HG02759 (cell line): ENCODE results near the gene TMEM181.
"Not testable (repeated sequence)": the region's sequence is repeated elsewhere in the genome, so short reads cannot be mapped to it uniquely, and the experiment has no call there.

Experiments used
- ATAC-seq: cut with Tn5 transposase; IDR thresholded peaks from one replicate; pipeline ENCODE4 v1.9.1; 2021; ENCODE audit warnings: mild to moderate bottlenecking, moderate library complexity; ENCODE audit not compliant: unreplicated experiment

TMEM181 gene

GRCh38 chr6:158593670-158594069, 33.8 kb downstream of the TMEM181 start:
- ATAC-seq: no peak

GRCh38 chr6:158595223-158595622, 35.3 kb downstream of the TMEM181 start:
- no peak for ATAC-seq

- no peak for ATAC-seq
Observed at GRCh38 chr6:158596861-158597260, 37.0 kb downstream of the TMEM181 start.

GRCh38 chr6:158597565-158597964, 37.7 kb downstream of the TMEM181 start:
- ATAC-seq: no peak

GRCh38 chr6:158599635-158600034, 39.7 kb downstream of the TMEM181 start:
- no peak for ATAC-seq

GRCh38 chr6:158603261-158604047, 43.6 kb downstream of the TMEM181 start:
- ATAC-seq: no peak

GRCh38 chr6:158604048-158604406, 44.1 kb downstream of the TMEM181 start:
- no peak for ATAC-seq

GRCh38 chr6:158605266-158605878, 45.5 kb downstream of the TMEM181 start:
- ATAC-seq: no peak

- ATAC-seq: not testable (repeated sequence)
Observed at GRCh38 chr6:158606011-158606410, 46.1 kb downstream of the TMEM181 start.

GRCh38 chr6:158606935-158607334, 47.0 kb downstream of the TMEM181 start:
- no peak for ATAC-seq

GRCh38 chr6:158607411-158608170, 47.7 kb downstream of the TMEM181 start:
- no peak for ATAC-seq

- ATAC-seq: no peak
Observed at GRCh38 chr6:158608221-158608620, 48.3 kb downstream of the TMEM181 start.

- no peak for ATAC-seq
Observed at GRCh38 chr6:158609455-158610155, 49.7 kb downstream of the TMEM181 start.

- no peak for ATAC-seq
Observed at GRCh38 chr6:158610319-158610968, 50.6 kb downstream of the TMEM181 start.

- no peak for ATAC-seq
Observed at GRCh38 chr6:158611039-158611438, 51.1 kb downstream of the TMEM181 start.

- no peak for ATAC-seq
Observed at GRCh38 chr6:158611541-158612370, 51.9 kb downstream of the TMEM181 start.

- not testable (repeated sequence) for ATAC-seq
Observed at GRCh38 chr6:158614606-158615005, 54.7 kb downstream of the TMEM181 start.

GRCh38 chr6:158618289-158618688, 58.4 kb downstream of the TMEM181 start:
- not testable (repeated sequence) for ATAC-seq

GRCh38 chr6:158619922-158620801, 60.3 kb downstream of the TMEM181 start:
- ATAC-seq: no peak
